Measurements from ENCODE around the gene CLIP3. TPM values are rescaled to one million over a fixed set of nuclear protein-coding genes. Genes with fewer than 3 reads are reported as not detected.
A peak's percentile ranks its signal among the peaks of the same experiment; 100 is the strongest.
"Not testable (repeated sequence)": the region's sequence is repeated elsewhere in the genome, so short reads cannot be mapped to it uniquely, and the experiment has no call there.

The CLIP3 gene
- total RNA-seq, 1 donor, result 13.7 TPM

DNA sequence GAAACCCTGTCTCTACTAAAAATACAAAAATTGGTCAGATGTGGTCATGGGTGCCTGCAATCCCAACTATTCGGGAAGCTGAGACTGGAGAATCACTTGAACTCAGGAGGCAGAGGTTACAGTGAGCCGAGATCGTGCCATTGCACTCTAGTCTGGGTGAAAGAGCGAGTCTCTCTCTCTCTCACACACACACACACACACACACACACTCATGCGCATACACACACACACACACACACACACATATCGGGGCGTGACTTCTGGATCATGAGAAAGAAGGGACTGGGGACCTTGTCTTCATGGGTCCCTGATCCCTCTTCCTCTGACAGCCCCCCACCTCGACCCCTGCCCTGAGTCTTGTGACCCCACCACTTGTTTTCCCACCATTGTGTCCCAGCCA is 49.5 kb downstream of the CLIP3 start:
- no peak for DNase-seq (ENCODE audit: low read depth in 2 of 3, low spot score in 2 of 3)

DNA sequence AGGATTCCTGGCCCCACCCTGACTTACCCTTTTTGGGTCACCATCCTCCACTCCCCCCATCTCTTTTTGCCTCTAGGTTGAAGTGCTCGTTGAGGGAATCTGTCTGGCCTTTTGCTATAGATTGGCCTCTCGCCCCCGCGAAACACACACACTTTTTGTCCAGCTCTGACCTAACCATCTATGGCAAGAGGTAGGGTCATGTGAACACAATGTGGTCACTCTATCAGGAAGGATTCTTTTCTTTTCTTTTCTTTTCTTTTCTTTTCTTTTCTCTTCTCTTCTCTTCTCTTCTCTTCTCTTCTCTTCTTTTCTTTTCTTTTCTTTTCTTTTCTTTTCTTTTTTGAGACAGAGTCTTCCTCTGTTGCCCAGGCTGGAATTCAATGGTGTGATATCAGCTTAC is 51.7 kb downstream of the CLIP3 start:
- not testable (repeated sequence) for DNase-seq (ENCODE audit: low read depth in 2 of 3, low spot score in 2 of 3)

DNA sequence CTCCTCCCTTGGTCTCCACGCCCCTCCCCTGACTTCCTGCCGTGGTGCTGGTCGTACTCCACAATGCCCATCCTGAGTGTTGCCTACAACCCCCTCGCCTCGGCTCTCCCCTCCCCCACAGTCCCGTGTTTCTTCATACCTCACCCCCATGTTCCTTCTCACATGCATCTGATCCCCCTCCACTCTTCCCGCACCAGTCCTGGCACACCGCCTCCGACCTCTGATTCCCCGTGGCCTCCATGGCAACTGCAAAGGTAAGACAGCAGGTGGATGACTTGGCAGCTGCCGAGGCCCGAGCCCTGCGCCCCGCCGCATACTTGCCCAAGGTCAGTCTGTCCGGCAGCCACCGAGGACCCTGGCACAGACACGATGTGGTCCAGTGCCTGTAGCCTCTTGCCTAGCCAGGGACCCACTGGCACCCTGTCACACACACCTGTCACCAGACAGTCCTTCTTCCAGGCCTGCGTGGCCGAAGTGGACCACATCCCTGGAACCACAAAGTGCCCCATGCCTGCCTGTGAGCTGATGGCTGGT is 53.8 kb downstream of the CLIP3 start:
- no peak for DNase-seq (ENCODE audit: low read depth in 2 of 3, low spot score in 2 of 3)

DNA sequence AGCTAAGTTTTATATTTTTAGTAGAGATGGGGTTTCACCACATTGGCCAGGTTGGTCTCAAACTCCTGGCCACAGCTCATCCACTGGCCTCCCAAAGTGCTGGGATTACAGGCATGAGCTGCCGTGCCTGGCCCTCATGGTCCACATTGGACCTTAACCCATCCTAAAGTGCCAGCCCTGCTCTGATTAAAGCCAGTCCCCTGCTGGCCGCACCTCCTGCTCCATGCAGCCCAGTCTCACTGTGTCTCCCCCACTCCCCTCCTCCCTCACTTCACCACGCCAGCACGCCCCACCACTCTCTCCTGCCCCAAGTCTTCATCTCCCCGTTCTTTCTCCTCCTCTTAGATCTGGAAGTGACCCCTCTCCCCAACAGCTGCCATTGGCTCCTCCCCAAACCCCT is 54.4 kb downstream of the CLIP3 start:
- DNase-seq (ENCODE audit: low read depth in 2 of 3, low spot score in 2 of 3), result no peak

DNA sequence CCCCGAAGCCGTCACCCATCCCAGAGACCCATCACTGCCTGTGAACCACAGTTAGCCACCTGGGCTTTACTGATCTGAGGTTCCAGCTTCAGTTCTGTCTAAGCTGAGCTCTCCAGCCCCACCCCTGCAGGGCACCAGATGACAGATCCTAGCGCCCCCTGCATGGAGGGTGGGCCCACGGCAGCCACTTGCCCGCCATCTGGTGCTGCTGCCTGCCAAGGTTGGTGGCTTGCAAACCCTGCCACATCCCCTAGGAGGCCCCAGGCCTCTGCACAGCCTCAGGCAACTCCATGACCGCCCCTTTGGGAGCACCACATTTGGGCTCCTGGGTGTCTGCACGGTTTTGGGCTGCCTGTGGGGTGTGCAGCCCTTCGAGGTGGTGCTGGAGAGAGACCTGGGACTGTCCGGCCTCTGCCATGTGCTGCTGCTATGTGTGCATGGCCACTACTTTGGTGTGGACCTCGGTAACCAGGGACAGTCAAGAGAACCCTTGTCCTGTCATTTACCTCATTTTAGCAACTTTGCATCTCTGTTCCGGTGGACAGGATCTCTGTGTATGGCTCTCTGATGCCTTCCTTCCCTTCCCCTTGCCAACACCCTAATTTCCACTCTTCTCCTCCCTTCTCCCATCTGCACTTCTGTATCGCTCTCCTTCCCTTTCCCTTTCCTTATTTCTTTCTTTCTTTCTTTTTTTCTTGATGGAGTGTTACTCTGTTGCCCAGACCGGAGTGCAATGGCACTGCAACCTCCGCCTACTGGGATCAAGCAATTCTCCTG is 55.0 kb downstream of the CLIP3 start:
- DNase-seq (ENCODE audit: low read depth in 2 of 3, low spot score in 2 of 3), result peak in 2 of 3 donors; percentile 61 to 76

DNA sequence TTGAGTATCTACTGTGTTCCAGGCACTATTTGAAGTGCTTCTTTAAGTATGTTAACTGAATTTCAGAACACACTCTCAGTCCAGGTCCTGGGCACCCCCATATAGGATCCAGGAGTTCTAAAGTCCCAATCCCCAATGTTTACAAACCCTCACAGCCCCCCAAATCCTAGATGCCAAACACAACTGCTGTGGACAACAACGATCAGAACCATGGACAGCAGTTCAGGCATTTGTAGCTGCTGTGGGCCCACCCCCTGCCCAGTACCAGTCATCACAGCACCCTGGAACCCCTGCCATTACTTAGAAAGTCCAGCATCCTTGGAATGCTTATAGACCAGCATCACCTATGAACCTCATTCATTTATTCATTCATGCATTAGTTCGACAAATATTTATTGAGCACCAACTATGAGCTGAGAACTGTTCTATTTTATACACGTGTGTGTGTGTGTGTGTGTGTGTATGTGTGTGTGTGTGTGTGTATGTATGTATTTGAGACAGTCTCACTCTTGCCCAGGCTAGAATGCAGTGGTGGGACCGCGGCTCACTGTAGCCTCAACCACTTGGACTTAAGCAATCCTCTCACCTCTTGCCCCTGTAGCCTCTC is 57.0 kb downstream of the CLIP3 start:
- DNase-seq (ENCODE audit: low read depth in 2 of 3, low spot score in 2 of 3), result peak in 2 of 3 donors; percentile 37 to 62

DNA sequence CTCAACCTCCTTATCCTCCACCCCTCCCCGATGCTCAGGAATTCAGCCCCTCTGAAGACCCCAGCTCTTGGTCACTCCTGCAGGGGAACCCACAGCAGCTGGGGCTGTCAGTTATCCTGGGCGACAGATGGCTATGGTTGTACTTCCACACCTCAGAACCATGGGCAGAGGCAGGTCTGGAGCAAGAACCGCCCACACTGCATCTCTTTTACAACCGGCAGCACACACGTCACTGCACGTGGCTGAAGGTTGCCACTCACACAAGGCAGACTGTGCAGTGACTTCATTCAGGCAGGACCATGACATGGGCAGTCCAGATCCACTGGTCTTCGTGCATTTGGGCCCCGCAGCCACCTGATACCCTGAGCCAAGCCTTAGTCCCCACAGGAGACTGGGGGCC is 59.2 kb downstream of the CLIP3 start:
- no peak for DNase-seq (ENCODE audit: low read depth in 2 of 3, low spot score in 2 of 3)

DNA sequence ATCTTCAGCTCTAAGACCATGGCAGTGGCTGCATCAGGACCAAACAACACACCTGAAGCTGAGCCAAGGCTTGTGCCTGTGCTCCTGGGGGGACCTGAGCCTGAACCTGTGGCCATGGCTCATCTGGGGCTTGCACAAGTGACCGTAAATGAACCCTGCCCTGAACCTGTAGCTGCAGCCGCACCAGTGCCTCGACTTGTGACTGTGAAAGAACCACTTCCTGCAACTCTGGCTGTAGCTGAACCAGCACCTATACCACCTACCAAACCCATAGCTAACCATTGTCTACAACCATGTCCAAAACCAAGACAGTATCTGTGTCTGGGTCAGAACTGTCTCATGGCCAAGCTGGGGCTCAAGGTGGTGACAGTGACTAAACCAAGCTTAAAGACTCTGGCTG is 65.9 kb downstream of the CLIP3 start:
- DNase-seq (ENCODE audit: low read depth in 2 of 3, low spot score in 2 of 3), result no peak

Other genes starting within 250 kb of the CLIP3 start
- not detected for gene PRODH2, start 220.0 kb downstream of the CLIP3 start, total RNA-seq
- gene NPHS1, start 180.4 kb downstream of the CLIP3 start, total RNA-seq, result not detected
- not detected for gene KIRREL2, start 176.0 kb downstream of the CLIP3 start, total RNA-seq
- not detected for gene APLP1, start 164.3 kb downstream of the CLIP3 start, total RNA-seq
- 50.1 TPM for gene NFKBID, start 132.3 kb downstream of the CLIP3 start, total RNA-seq
- gene HCST, start 130.3 kb downstream of the CLIP3 start, total RNA-seq, result 63.3 TPM
- 25.0 TPM for gene TYROBP, start 124.6 kb downstream of the CLIP3 start, total RNA-seq
- gene LRFN3, start 96.5 kb downstream of the CLIP3 start, total RNA-seq, result 2.4 TPM
- gene SDHAF1, start 37.7 kb downstream of the CLIP3 start, total RNA-seq, result 34.7 TPM
- under 0.01 TPM for gene SYNE4, start 24.1 kb downstream of the CLIP3 start, total RNA-seq
- gene ALKBH6, start 18.7 kb downstream of the CLIP3 start, total RNA-seq, result 13.7 TPM
- 8.3 TPM for gene THAP8, start 21.4 kb upstream of the CLIP3 start, total RNA-seq
- 5.9 TPM for gene WDR62, start 22.0 kb upstream of the CLIP3 start, total RNA-seq
- gene OVOL3, start 78.3 kb upstream of the CLIP3 start, total RNA-seq, result not detected
- 47.4 TPM for gene POLR2I, start 82.0 kb upstream of the CLIP3 start, total RNA-seq
- gene TBCB, start 82.6 kb upstream of the CLIP3 start, total RNA-seq, result 198 TPM
- gene CAPNS1, start 107.2 kb upstream of the CLIP3 start, total RNA-seq, result 573 TPM
- gene COX7A1, start 119.6 kb upstream of the CLIP3 start, total RNA-seq, result not detected
- gene ZNF565, start 181.8 kb upstream of the CLIP3 start, total RNA-seq, result 3.2 TPM
- gene ZNF146, start 182.2 kb upstream of the CLIP3 start, total RNA-seq, result 24.0 TPM